IMR-90 (cell line): ENCODE data around the gene PDZD8. TPM values are rescaled to one million over a fixed set of nuclear protein-coding genes. Genes with fewer than 3 reads are reported as not detected.
"Not testable (repeated sequence)": the region's sequence is repeated elsewhere in the genome, so short reads cannot be mapped to it uniquely, and the experiment has no call there.

Experiments
- ATAC-seq: fragments of 200-7000 bp; cut with Tn5 transposase; 2 replicates; pipeline ENCODE4 v1.9.1; 2020; ENCODE audit warnings: low read depth, mild to moderate bottlenecking, moderate library complexity
- BruUV-seq: library from RNA; stranded (reverse); fragments of 400-500 nt; replicated peaks from 2 replicates; lab custom pipeline; 2021; lab: Mats Ljungman, UMichigan
- CTCF ChIA-PET: fragments of 300-600 bp; formaldehyde crosslinking; extraction: SDS; loops from one replicate; lab custom pipeline; 2021; ENCODE audit warnings: antibody characterized with exemption; lab: Yijun Ruan, JAX
- POLR2A ChIA-PET: fragments of 300-600 bp; sonication (Branson Sonifier 250); formaldehyde crosslinking; loops from one replicate; lab custom pipeline; 2022; ENCODE audit warnings: antibody characterized with exemption; ENCODE audit not compliant: unreplicated experiment; lab: Charles Lee
- DNase-seq: peaks from one replicate; pipeline ENCODE4 v3.0.0; 2013
- H2AFZ ChIP-seq: replicated peaks from 2 replicates; pipeline ENCODE3; 2013; ENCODE audit warnings: low read length, mild to moderate bottlenecking; ENCODE audit not compliant: poor library complexity
- H2AK5ac ChIP-seq: 2 replicates; pipeline ENCODE4 v1.6.1; 2013; ENCODE audit warnings: low read depth, low read length, inconsistent platforms
- H2AK9ac ChIP-seq: replicated peaks from 2 replicates; pipeline ENCODE3; 2013; ENCODE audit warnings: mild to moderate bottlenecking, low read depth, low read length, moderate library complexity; ENCODE audit not compliant: poor library complexity
- H2BK120ac ChIP-seq: 2 replicates; pipeline ENCODE4 v1.6.1; 2013; ENCODE audit warnings: low read depth, low read length, inconsistent platforms
- H2BK15ac ChIP-seq: 3 replicates; pipeline ENCODE4 v1.6.1; 2013; ENCODE audit warnings: low read depth, low read length, inconsistent platforms
- H2BK20ac ChIP-seq: 2 replicates; pipeline ENCODE4 v1.6.1; 2013; ENCODE audit warnings: low read depth, mild to moderate bottlenecking, inconsistent platforms, low read length, moderate library complexity
- H2BK5ac ChIP-seq: 2 replicates; pipeline ENCODE4 v1.6.1; 2013; ENCODE audit warnings: mild to moderate bottlenecking, low read depth, low read length, inconsistent platforms; ENCODE audit not compliant: poor library complexity, severe bottlenecking
- H3K14ac ChIP-seq: replicated peaks from 2 replicates; pipeline ENCODE4 v1.6.1; 2013; ENCODE audit warnings: low read depth, low read length, inconsistent platforms
- H3K18ac ChIP-seq: 2 replicates; pipeline ENCODE4 v1.6.1; 2013; ENCODE audit warnings: low read depth, low read length, control low read depth
- H3K23ac ChIP-seq: 2 replicates; pipeline ENCODE4 v1.6.1; 2013; ENCODE audit warnings: low read depth, low read length, inconsistent platforms
- H3K27ac ChIP-seq: 2 replicates; pipeline ENCODE4 v1.5.1; 2013; ENCODE audit warnings: mild to moderate bottlenecking, control low read depth, low read length; ENCODE audit not compliant: insufficient read depth
- H3K27me3 ChIP-seq: 2 replicates; pipeline ENCODE4 v1.6.1; 2013; ENCODE audit warnings: low read length; ENCODE audit not compliant: control insufficient read depth, insufficient read depth
- H3K36me3 ChIP-seq: 2 replicates; pipeline ENCODE4 v1.6.1; 2013; ENCODE audit warnings: low read length, mixed read lengths; ENCODE audit not compliant: control insufficient read depth, insufficient read depth
- H3K4ac ChIP-seq: 2 replicates; pipeline ENCODE4 v1.6.1; 2013; ENCODE audit warnings: low read depth, low read length, inconsistent platforms
- H3K4me1 ChIP-seq: 2 replicates; pipeline ENCODE4 v1.6.1; 2013; ENCODE audit warnings: low read length, mixed read lengths; ENCODE audit not compliant: control insufficient read depth, insufficient read depth
- H3K4me2 ChIP-seq: 2 replicates; pipeline ENCODE4 v1.6.1; 2013; ENCODE audit warnings: low read depth, mild to moderate bottlenecking, control low read depth, low read length, moderate library complexity
- H3K4me3 ChIP-seq: 2 replicates; pipeline ENCODE4 v1.5.1; 2013; ENCODE audit warnings: low read depth, mild to moderate bottlenecking, control low read depth, low read length, moderate library complexity; ENCODE audit not compliant: insufficient read depth
- H3K56ac ChIP-seq: 2 replicates; pipeline ENCODE4 v1.6.1; 2013; ENCODE audit warnings: low read length, inconsistent platforms; ENCODE audit not compliant: insufficient read depth; ENCODE audit errors: extremely low read depth
- H3K79me1 ChIP-seq, 2 experiments: 2 replicates each; pipeline ENCODE4 v1.6.1; 2013; ENCODE audit warnings: low read length in 2 of 2, inconsistent platforms in 1 of 2, low read depth in 1 of 2
- H3K9ac ChIP-seq: 2 replicates; pipeline ENCODE4 v1.6.1; 2013; ENCODE audit warnings: low read depth, low read length, control low read depth
- H3K9me1 ChIP-seq: 2 replicates; pipeline ENCODE4 v1.6.1; 2013; ENCODE audit warnings: low read length, inconsistent platforms; ENCODE audit not compliant: insufficient read depth
- H3K9me3 ChIP-seq: 2 replicates; pipeline ENCODE4 v1.6.1; 2013; ENCODE audit warnings: low read length; ENCODE audit not compliant: control insufficient read depth, insufficient read depth
- H4K20me1 ChIP-seq: 2 replicates; pipeline ENCODE4 v1.6.1; 2013; ENCODE audit warnings: low read length, inconsistent platforms; ENCODE audit not compliant: insufficient read depth
- H4K5ac ChIP-seq: 2 replicates; pipeline ENCODE4 v1.6.1; 2013; ENCODE audit warnings: mild to moderate bottlenecking, low read depth, low read length, control low read depth
- H4K8ac ChIP-seq, 2 experiments: 2 replicates each; pipeline ENCODE4 v1.6.1; 2013; ENCODE audit warnings: low read depth in 2 of 2, low read length in 2 of 2, control low read depth in 1 of 2, inconsistent platforms in 1 of 2
- H4K91ac ChIP-seq: 2 replicates; pipeline ENCODE4 v1.6.1; 2013; ENCODE audit warnings: low read depth, low read length, inconsistent platforms; ENCODE audit not compliant: insufficient read depth
- ELK1 ChIP-seq: fragments of 150-350 bp; IDR thresholded peaks from 2 replicates; pipeline ENCODE4 v1.6.1; 2016; ENCODE audit warnings: low read depth, mild to moderate bottlenecking, low read length, moderate library complexity, borderline replicate concordance
- MAZ ChIP-seq: IDR thresholded peaks from 2 replicates; pipeline ENCODE4 v1.6.1; 2012; ENCODE audit warnings: low read depth, mild to moderate bottlenecking, low read length, improper control_type of control experiment, moderate library complexity, borderline replicate concordance
- MXI1 ChIP-seq: IDR thresholded peaks from 2 replicates; pipeline ENCODE4 v1.6.1; 2012; ENCODE audit warnings: low read depth, mild to moderate bottlenecking, low read length, moderate library complexity, borderline replicate concordance
- POLR2A ChIP-seq: IDR thresholded peaks from 2 replicates; pipeline ENCODE4 v1.6.1; 2012; ENCODE audit warnings: mild to moderate bottlenecking, low read depth, low read length
- RCOR1 ChIP-seq: IDR thresholded peaks from 2 replicates; pipeline ENCODE4 v1.6.1; 2012; ENCODE audit warnings: mild to moderate bottlenecking, low read length, improper control_type of control experiment; ENCODE audit not compliant: insufficient replicate concordance
- SMC3 ChIP-seq: fragments of 150-350 bp; IDR thresholded peaks from 2 replicates; pipeline ENCODE4 v1.6.1; 2016; ENCODE audit warnings: low read depth, mild to moderate bottlenecking, antibody characterized with exemption, low read length, moderate library complexity
- WGBS, 2 experiments: methylation state at CpG; one replicate each; pipeline versions ENCODE4 v1.1.5 to v1.1.7; 2013; ENCODE audit warnings: missing lambda C conversion rate in 2 of 2; ENCODE audit not compliant: insufficient read length in 1 of 2; ENCODE audit errors: extremely low coverage in 2 of 2; 5-methylcytosine and 5-hydroxymethylcytosine counted together
- dilution Hi-C: fragments of 300-500 bp; cut with HindIII; formaldehyde crosslinking; loops from one replicate; pipeline ENCODE4 v1.14.3; 2018; ENCODE audit warnings: low sequenced_read_pairs; ENCODE audit not compliant: unreplicated experiment
- in situ Hi-C: fragments of 300-500 bp; cut with MboI; formaldehyde crosslinking; loops from 3 replicates; pipeline ENCODE4 v1.14.3; 2019; ENCODE audit warnings: low sequenced_read_pairs, inconsistent platforms, mixed read lengths
- intact Hi-C: fragments of 100-400 bp; cut with micrococcal nuclease; formaldehyde crosslinking; loops from 2 replicates; pipeline ENCODE4 v1.10.0; 2022
- polyA plus RNA-seq, 3 experiments: library from polyadenylated mRNA; depleted of rRNA; stranded (reverse); fragments of >200 nt; gene quantifications; 2 replicates each; pipeline ENCODE4 v1.2.3, GENCODE V29; 2012; ENCODE audit warnings: low replicate concordance in 1 of 3
- total RNA-seq: library from RNA; depleted of rRNA; stranded (reverse); fragments of >200 nt; gene quantifications from 2 replicates; pipeline ENCODE4 v1.2.3, GENCODE V29; 2012

PDZD8 gene
- total and polyA plus RNA-seq, 2 of the 4 experiments (the other 2 are of a cell fraction): 11.3 to 20.4 TPM

- no peak overlapping the region for H4K91ac ChIP-seq
Measured at GRCh38 chr10:117237401-117237991, 137.7 kb downstream of the PDZD8 start.

GRCh38 chr10:117230107-117230506 lies 145.1 kb downstream of the PDZD8 start:
- H3K27ac ChIP-seq, H3K4me1 ChIP-seq, POLR2A ChIA-PET, H4K5ac ChIP-seq, BruUV-seq, H3K36me3 ChIP-seq, H2AK9ac ChIP-seq, H3K27me3 ChIP-seq, H3K56ac ChIP-seq, H3K4ac ChIP-seq, H2BK20ac ChIP-seq, H2AK5ac ChIP-seq, H3K9ac ChIP-seq, H2BK5ac ChIP-seq, in situ Hi-C loops, H2BK120ac ChIP-seq, H3K4me2 ChIP-seq, H3K18ac ChIP-seq, H3K9me3 ChIP-seq, H2BK15ac ChIP-seq, H3K4me3 ChIP-seq, H4K91ac ChIP-seq, H4K8ac ChIP-seq, H3K9me1 ChIP-seq, dilution Hi-C loops, H2AFZ ChIP-seq, H3K23ac ChIP-seq, H3K79me1 ChIP-seq, intact Hi-C loops, H4K20me1 ChIP-seq, ATAC-seq, DNase-seq, H3K14ac ChIP-seq: not testable (repeated sequence)
- CTCF ChIA-PET: interaction anchor here (0.6 to 1.2 kb wide), 2 partner anchors 14 to 124 kb away, joined by 3 to 5 read pairs; no protein-coding TSS in a partner anchor
- WGBS, 2 experiments: no CpG with 5 or more reads among the region's 4 CpGs

More at GRCh38 chr10:117237401-117237991, 137.7 kb downstream of the PDZD8 start:
- Histone ChIP-seq H4K8ac (no peak overlapping the region), H3K79me1 (no peaks in the 10 kb centered on the region), H2BK5ac (no peak overlapping the region), H3K4ac (no peak overlapping the region), H3K9me1 (no peaks in the 10 kb centered on the region), H2BK120ac (no peak overlapping the region), H3K27me3 (peaks cover 37% of the 10 kb centered on the region), H2BK20ac (no peak overlapping the region), H3K14ac (no peak overlapping the region), H3K9me3 (no peaks in the 10 kb centered on the region), H4K5ac (no peak overlapping the region), H2BK15ac (no peak overlapping the region), H3K4me3 (no peak overlapping the region), H2AK5ac (no peak overlapping the region), H2AK9ac (peak overlapping the region; percentile 42), H3K4me1 (no peaks in the 10 kb centered on the region), H2AFZ (no peak overlapping the region), H3K9ac (no peak overlapping the region), H4K20me1 (no peaks in the 10 kb centered on the region), H3K23ac (no peak overlapping the region), H3K27ac (no peak overlapping the region), H3K4me2 (no peak overlapping the region), H3K36me3 (no peaks in the 10 kb centered on the region), H3K56ac (no peak overlapping the region), H3K18ac (no peak overlapping the region)
- 42% methylated on average over 2 of the region's 5 CpGs; no CpG with 5 or more reads in 1 of the 2 experiments for WGBS, 2 experiments
- DNase-seq (no peak), ATAC-seq (no peak)
- dilution Hi-C loops (no loop called here), in situ Hi-C loops (no loop called here), intact Hi-C loops (loop anchor here (5.0 kb wide), 1 partner anchor 75 kb away; no protein-coding TSS in a partner anchor)
- no TSS peak for BruUV-seq
- CTCF ChIA-PET: no interaction called here
- TF ChIP-seq MXI1: no peak
- no peak for TF ChIP-seq MAZ
- no peak for TF ChIP-seq RCOR1
- TF ChIP-seq ELK1: no peak
- TF ChIP-seq POLR2A: no peak
- TF ChIP-seq SMC3: no peak
- POLR2A ChIA-PET: no interaction called here
